ENCODE results near the gene AKR1C2.
"Not testable (repeated sequence)": the region's sequence is repeated elsewhere in the genome, so short reads cannot be mapped to it uniquely, and the experiment has no call there.

The AKR1C2 gene

DNA sequence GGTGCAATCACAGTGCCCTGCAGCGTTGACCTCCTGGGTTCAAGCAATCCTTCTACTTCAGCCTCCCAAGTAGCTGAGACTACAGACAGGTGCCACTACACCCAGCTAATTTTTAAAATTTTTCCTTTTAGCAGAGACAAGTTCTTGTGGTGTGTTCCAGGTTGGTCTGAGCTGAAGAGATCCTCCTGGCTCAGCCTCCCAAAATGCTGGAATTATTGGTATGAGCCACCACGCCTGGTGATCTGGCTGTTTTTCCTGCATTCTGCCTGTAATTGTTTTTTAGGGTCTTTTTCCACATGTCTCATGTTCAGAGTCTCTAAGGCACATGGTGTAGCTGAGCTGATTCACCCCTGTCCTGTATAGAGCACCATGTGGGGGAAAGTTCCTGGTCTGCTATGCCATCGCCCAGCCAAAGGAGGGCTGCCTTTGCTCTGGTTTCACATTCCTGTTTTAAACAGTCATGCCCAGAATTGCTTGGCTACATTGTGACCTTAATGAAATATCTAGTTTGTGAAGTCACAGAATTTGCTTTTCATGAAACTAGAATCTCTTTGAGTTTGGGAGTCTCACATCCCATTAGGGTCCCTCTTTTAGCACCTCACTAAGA is 15.1 kb upstream of the AKR1C2 start:
- DNase-seq (ENCODE audit: low read depth, low spot score); H3K27me3 ChIP-seq (ENCODE audit: insufficient read depth, insufficient read length); H3K4me3 ChIP-seq (ENCODE audit: insufficient read length, low read depth); H3K9me3 ChIP-seq (ENCODE audit: insufficient read depth, low read length); H3K36me3 ChIP-seq (ENCODE audit: insufficient read depth, insufficient read length, low read length); H3K9ac ChIP-seq (ENCODE audit: insufficient read length, low read depth); H3K4me1 ChIP-seq (ENCODE audit: insufficient read depth, insufficient read length): not testable (repeated sequence)

DNA sequence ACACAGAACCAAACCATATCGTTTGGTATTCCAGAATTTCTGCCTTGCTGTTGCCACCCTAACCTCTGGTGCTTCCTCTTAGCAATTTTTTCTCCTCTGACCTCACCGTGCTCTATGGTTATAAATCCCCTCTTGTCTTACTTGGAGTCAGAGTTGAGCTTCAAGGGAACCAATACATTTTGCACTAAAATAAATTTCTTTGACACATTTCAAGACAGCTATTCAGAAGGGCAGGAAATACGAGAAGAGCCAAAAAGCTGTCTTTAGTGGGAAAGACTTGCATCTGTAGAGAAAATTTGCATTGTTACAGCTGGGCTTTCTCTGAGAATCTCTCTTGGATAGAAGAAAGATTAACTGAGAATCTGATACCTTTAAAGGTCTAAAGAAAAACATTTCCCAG is 14.5 kb upstream of the AKR1C2 start:
- no peak for DNase-seq (ENCODE audit: low read depth, low spot score)
- Histone ChIP-seq H3K27me3 (ENCODE audit: insufficient read depth, insufficient read length) (no peaks in the 10 kb centered on the region), H3K4me3 (ENCODE audit: insufficient read length, low read depth) (no peak overlapping the region), H3K9me3 (ENCODE audit: insufficient read depth, low read length) (no peaks in the 10 kb centered on the region), H3K9ac (ENCODE audit: insufficient read length, low read depth) (no peak overlapping the region), H3K36me3 (ENCODE audit: insufficient read depth, insufficient read length, low read length) (no peaks in the 10 kb centered on the region), H3K4me1 (ENCODE audit: insufficient read depth, insufficient read length) (no peaks in the 10 kb centered on the region)
- TF ChIP-seq SUZ12 (IDR thresholded peaks at IDR 0.05; ENCODE audit: extremely low read depth, insufficient read depth, insufficient read length), result no peak
- TF ChIP-seq ZNF274 (IDR thresholded peaks at IDR 0.05; ENCODE audit: low read depth, low read length), result no peak
- TF ChIP-seq YY1 (IDR thresholded peaks at IDR 0.05; ENCODE audit: insufficient read depth, insufficient read length), result no peak

DNA sequence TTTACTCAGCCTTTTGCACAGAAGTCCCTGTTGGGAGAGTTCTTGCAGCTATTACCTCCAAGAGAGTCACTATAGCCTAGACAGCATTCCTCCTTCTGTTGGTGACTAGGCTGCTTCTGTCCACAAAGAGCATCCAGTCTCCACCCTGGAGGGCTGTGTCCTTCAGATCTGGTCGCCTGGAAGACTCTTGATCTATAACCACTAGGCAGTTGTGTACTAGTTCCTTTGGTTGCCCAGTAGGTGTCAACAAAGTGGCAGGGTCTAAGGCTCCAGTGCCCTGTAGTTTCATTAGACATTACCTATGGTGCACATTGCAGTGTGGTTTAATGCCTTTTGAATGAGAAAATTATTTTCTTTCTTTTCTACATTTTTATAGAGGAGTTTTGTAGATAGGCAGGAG is 11.3 kb upstream of the AKR1C2 start:
- TF ChIP-seq ZNF274 (IDR thresholded peaks at IDR 0.05; ENCODE audit: low read depth, low read length) (no peak), SUZ12 (IDR thresholded peaks at IDR 0.05; ENCODE audit: extremely low read depth, insufficient read depth, insufficient read length) (no peak), YY1 (IDR thresholded peaks at IDR 0.05; ENCODE audit: insufficient read depth, insufficient read length) (no peak)
- no peak overlapping the region for H3K9ac ChIP-seq (ENCODE audit: insufficient read length, low read depth)
- no peak for DNase-seq (ENCODE audit: low read depth, low spot score)
- H3K9me3 ChIP-seq (ENCODE audit: insufficient read depth, low read length), result no peaks in the 10 kb centered on the region
- no peaks in the 10 kb centered on the region for H3K36me3 ChIP-seq (ENCODE audit: insufficient read depth, insufficient read length, low read length)
- H3K4me1 ChIP-seq (ENCODE audit: insufficient read depth, insufficient read length), result no peaks in the 10 kb centered on the region
- no peak overlapping the region for H3K4me3 ChIP-seq (ENCODE audit: insufficient read length, low read depth)
- no peaks in the 10 kb centered on the region for H3K27me3 ChIP-seq (ENCODE audit: insufficient read depth, insufficient read length)

DNA sequence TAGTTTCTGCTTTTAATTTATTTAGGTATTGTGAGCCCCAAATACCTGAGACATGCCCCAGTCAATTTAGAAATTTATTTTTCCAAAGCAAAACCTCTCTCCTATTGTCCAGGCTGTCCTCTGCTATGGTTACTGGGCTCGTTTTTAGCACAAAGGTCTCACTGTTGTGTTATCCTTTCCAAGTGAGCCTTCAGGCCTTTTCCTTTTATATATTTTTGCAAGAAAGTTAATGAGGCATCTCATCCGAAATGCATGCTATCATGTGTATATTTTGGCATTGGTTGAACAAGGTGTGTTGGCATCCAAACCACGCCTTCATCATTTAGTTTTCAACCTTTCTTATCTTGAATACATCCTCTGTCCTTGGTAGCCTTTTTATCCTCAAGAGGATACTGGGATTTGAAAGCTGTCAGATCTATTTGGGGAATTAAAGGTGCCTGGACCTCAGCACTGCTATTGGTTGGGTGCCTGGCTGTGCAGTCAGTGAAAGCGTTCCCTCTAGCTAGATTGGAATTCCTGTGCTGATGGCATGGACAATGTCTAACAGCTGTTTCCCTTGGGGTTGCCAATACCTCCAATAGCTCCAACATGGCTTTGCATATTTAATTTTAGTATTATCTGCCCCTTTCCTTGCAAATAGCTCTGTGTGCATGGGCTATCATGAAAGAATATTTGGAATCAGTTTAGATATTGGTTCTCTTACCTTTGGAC is 10.7 kb upstream of the AKR1C2 start:
- not testable (repeated sequence) for H3K4me3 ChIP-seq (ENCODE audit: insufficient read length, low read depth); H3K36me3 ChIP-seq (ENCODE audit: insufficient read depth, insufficient read length, low read length); H3K4me1 ChIP-seq (ENCODE audit: insufficient read depth, insufficient read length); H3K27me3 ChIP-seq (ENCODE audit: insufficient read depth, insufficient read length); DNase-seq (ENCODE audit: low read depth, low spot score); H3K9ac ChIP-seq (ENCODE audit: insufficient read length, low read depth); H3K9me3 ChIP-seq (ENCODE audit: insufficient read depth, low read length)

DNA sequence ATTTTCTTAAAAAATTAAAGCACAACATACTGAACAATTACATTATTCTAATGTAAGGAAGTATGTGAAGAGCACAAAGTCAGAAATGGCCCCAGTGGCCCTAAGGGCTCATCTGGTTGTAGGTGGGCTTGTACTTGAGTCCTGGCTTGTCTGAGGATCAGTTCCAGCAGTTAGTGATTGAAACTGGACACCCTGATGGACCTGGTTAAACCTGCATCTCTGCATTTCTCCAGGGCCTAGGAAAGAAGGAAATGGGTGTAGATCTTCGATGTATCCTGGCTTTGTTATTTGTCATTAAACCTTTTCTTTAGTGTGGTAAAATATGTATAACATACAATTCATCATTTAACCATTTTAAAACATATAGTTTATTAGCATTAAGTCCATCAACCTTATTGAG is 9.7 kb upstream of the AKR1C2 start:
- H3K9me3 ChIP-seq (ENCODE audit: insufficient read depth, low read length), result no peaks in the 10 kb centered on the region
- no peaks in the 10 kb centered on the region for H3K27me3 ChIP-seq (ENCODE audit: insufficient read depth, insufficient read length)
- no peaks in the 10 kb centered on the region for H3K36me3 ChIP-seq (ENCODE audit: insufficient read depth, insufficient read length, low read length)
- no peak overlapping the region for H3K9ac ChIP-seq (ENCODE audit: insufficient read length, low read depth)
- TF ChIP-seq SUZ12 (IDR thresholded peaks at IDR 0.05; ENCODE audit: extremely low read depth, insufficient read depth, insufficient read length) (no peak), ZNF274 (IDR thresholded peaks at IDR 0.05; ENCODE audit: low read depth, low read length) (no peak), YY1 (IDR thresholded peaks at IDR 0.05; ENCODE audit: insufficient read depth, insufficient read length) (no peak)
- DNase-seq (ENCODE audit: low read depth, low spot score), result no peak
- H3K4me3 ChIP-seq (ENCODE audit: insufficient read length, low read depth), result no peak overlapping the region
- no peaks in the 10 kb centered on the region for H3K4me1 ChIP-seq (ENCODE audit: insufficient read depth, insufficient read length)

DNA sequence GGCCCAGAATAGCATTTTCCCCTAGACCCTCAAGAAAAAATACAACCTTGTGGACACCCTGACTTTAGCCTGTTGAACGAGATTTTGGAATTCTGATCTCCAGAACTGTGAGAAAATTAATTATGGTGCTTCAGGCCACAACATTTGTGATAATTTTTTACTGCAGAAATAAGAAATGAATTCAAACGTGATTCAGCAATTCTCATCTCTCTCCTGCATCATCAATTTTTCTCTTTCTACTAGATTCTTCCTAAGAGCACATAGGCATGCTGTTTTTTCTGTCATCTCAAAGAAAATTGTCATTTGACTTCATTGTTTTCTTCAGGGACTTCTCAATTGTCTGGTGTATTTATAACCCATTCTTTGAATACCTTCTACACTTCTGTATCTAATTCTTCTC is 8.9 kb upstream of the AKR1C2 start:
- DNase-seq (ENCODE audit: low read depth, low spot score), result no peak
- H3K9ac ChIP-seq (ENCODE audit: insufficient read length, low read depth), result no peak overlapping the region
- TF ChIP-seq ZNF274 (IDR thresholded peaks at IDR 0.05; ENCODE audit: low read depth, low read length), result no peak
- TF ChIP-seq YY1 (IDR thresholded peaks at IDR 0.05; ENCODE audit: insufficient read depth, insufficient read length), result no peak
- TF ChIP-seq SUZ12 (IDR thresholded peaks at IDR 0.05; ENCODE audit: extremely low read depth, insufficient read depth, insufficient read length), result no peak
- no peaks in the 10 kb centered on the region for H3K36me3 ChIP-seq (ENCODE audit: insufficient read depth, insufficient read length, low read length)
- H3K4me1 ChIP-seq (ENCODE audit: insufficient read depth, insufficient read length), result no peaks in the 10 kb centered on the region
- no peaks in the 10 kb centered on the region for H3K9me3 ChIP-seq (ENCODE audit: insufficient read depth, low read length)
- H3K4me3 ChIP-seq (ENCODE audit: insufficient read length, low read depth), result no peak overlapping the region
- no peaks in the 10 kb centered on the region for H3K27me3 ChIP-seq (ENCODE audit: insufficient read depth, insufficient read length)

DNA sequence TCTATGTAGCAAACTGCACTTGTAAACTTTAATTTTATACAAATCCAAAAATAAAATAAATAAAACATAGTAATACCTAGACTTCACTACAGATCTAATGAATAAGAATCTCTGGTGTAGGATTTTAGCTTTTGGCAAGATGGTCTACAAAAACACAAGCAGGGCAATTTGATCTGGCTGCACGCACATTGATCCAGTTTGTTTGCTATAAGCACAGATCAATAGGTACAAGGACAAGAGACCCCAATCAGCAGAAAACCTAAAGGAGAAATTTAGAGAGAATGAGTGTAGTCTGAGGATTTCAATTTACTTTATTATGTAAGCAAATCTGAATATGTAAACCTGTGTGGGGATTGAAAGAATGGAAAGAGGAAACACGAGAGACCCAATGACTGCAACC is 7.7 kb upstream of the AKR1C2 start:
- H3K4me3 ChIP-seq (ENCODE audit: insufficient read length, low read depth); DNase-seq (ENCODE audit: low read depth, low spot score); H3K9me3 ChIP-seq (ENCODE audit: insufficient read depth, low read length); H3K9ac ChIP-seq (ENCODE audit: insufficient read length, low read depth); H3K36me3 ChIP-seq (ENCODE audit: insufficient read depth, insufficient read length, low read length); H3K4me1 ChIP-seq (ENCODE audit: insufficient read depth, insufficient read length); H3K27me3 ChIP-seq (ENCODE audit: insufficient read depth, insufficient read length): not testable (repeated sequence)

DNA sequence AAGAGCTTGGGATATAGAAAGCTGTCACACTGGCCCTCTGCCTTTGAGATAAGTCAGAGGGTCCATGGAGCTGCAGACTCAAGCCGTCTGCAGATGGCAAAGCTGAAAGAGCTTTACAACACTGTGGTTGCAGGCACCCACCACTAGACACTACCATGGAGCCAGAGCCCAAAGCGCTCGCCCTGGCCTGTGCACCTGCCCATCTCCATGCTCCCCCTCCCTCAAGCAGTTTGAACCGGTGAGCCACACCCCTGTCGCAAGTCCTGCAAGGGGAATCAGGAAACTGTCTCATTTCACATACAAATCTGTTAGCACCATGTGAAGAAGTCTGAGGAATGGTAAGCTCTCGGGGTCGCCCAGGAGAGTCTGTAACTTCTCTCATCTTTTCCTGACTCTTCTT is 6.4 kb upstream of the AKR1C2 start:
- not testable (repeated sequence) for DNase-seq (ENCODE audit: low read depth, low spot score); H3K9ac ChIP-seq (ENCODE audit: insufficient read length, low read depth); H3K4me3 ChIP-seq (ENCODE audit: insufficient read length, low read depth); H3K36me3 ChIP-seq (ENCODE audit: insufficient read depth, insufficient read length, low read length); H3K27me3 ChIP-seq (ENCODE audit: insufficient read depth, insufficient read length); H3K4me1 ChIP-seq (ENCODE audit: insufficient read depth, insufficient read length); H3K9me3 ChIP-seq (ENCODE audit: insufficient read depth, low read length)

DNA sequence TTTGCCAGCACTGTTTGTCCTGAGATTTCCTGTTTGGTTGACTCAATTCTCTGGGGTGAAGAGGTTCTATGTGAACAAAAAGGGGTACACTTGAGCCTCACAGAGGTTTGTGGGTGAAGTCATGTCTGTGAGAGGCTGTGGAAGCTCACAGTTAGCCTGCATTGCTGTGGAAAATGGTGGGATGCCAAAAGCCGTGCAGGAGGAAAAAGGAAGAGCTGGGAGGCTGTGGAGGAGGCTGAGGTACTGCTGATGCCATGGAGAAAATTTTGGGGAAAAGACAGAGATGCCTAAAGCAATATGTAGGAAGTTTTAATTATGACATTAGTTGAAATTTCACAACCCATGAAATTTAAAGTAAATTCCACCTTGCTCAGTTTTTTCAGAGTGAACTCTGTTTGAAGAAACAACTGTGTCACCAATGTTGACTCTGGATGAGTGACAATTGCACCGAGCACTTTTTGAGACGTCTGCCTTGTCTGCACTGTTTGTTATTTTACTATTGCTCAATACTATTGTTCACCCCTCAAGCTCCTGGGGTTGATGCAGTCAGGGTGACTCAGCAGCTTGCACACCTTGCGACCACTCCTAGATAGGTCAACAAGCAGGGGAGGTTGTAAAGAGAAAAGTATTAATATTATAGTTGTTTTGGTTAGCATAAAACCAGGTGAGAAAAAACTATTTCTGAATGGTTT is 5.3 kb upstream of the AKR1C2 start:
- H3K4me1 ChIP-seq (ENCODE audit: insufficient read depth, insufficient read length); H3K9me3 ChIP-seq (ENCODE audit: insufficient read depth, low read length); H3K4me3 ChIP-seq (ENCODE audit: insufficient read length, low read depth); H3K36me3 ChIP-seq (ENCODE audit: insufficient read depth, insufficient read length, low read length); H3K27me3 ChIP-seq (ENCODE audit: insufficient read depth, insufficient read length); DNase-seq (ENCODE audit: low read depth, low spot score); H3K9ac ChIP-seq (ENCODE audit: insufficient read length, low read depth): not testable (repeated sequence)

DNA sequence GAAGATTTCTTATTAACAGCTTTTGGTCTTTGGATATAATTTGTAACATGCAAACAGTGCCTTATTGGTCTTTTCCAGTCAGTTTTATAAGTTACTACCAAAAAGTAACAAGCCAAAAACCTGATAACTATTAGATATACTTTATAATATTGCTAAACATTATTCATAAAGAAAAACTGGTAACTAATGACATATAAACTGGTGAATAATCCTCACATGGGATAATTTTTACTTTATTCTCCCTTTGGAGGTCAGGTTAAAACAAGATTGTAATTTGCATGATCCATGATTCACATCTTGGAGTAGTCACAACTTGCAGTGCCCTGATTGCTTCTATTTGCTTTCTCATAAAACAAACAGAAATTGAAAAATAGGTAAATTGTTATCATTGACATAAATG is 844 bp upstream of the AKR1C2 start:
- H3K36me3 ChIP-seq (ENCODE audit: insufficient read depth, insufficient read length, low read length); H3K9ac ChIP-seq (ENCODE audit: insufficient read length, low read depth); H3K4me3 ChIP-seq (ENCODE audit: insufficient read length, low read depth); H3K4me1 ChIP-seq (ENCODE audit: insufficient read depth, insufficient read length); DNase-seq (ENCODE audit: low read depth, low spot score); H3K27me3 ChIP-seq (ENCODE audit: insufficient read depth, insufficient read length); H3K9me3 ChIP-seq (ENCODE audit: insufficient read depth, low read length): not testable (repeated sequence)

DNA sequence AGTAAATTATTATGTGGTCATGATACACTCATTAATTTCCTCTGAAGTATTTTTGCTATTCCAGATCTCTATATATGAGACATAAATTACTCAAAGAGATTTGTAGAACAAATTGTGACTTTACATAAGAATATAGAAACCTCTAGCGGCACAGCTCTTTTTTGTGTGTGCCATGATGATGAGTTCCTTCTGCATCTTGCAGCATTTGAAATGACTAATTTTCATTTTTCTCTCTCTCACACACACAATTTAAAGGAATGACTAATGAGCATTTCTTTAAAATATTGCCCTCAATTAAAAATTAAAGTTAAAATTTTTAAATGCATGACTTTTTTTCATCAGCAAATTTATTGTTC is 351 bp upstream of the AKR1C2 start:
- H3K9me3 ChIP-seq (ENCODE audit: insufficient read depth, low read length); H3K4me1 ChIP-seq (ENCODE audit: insufficient read depth, insufficient read length); H3K4me3 ChIP-seq (ENCODE audit: insufficient read length, low read depth); H3K27me3 ChIP-seq (ENCODE audit: insufficient read depth, insufficient read length); H3K36me3 ChIP-seq (ENCODE audit: insufficient read depth, insufficient read length, low read length); DNase-seq (ENCODE audit: low read depth, low spot score); H3K9ac ChIP-seq (ENCODE audit: insufficient read length, low read depth): not testable (repeated sequence)

Measured in NT2/D1 (cell line).